Stimulated activated CD8-positive, alpha-beta memory T cell treated with anti-CD3 and anti-CD28 coated beads, Interleukin-4, amount 100 ng/mL, for 48 hours (primary cell): ENCODE data around the gene SYNGAP1.
A peak's percentile ranks its signal among the peaks of the same experiment; 100 is the strongest.
"Not testable (repeated sequence)": the region's sequence is repeated elsewhere in the genome, so short reads cannot be mapped to it uniquely, and the experiment has no call there.

Source experiments
- DNase-seq: peaks from one replicate; pipeline ENCODE4 v3.0.0-alpha.2; 2020

SYNGAP1 gene

GRCh38 chr6:33419580-33420490 is at the start of gene SYNGAP1:
Gene SYNGAP1 (plus strand): TSS chr6:33420065. CDS start chr6:33420265, 200 bp downstream.
- peak; percentile 66 for DNase-seq

- DNase-seq, result not testable (repeated sequence)
Observed at GRCh38 chr6:33371901-33372300, 48.0 kb upstream of the SYNGAP1 start.

DNA sequence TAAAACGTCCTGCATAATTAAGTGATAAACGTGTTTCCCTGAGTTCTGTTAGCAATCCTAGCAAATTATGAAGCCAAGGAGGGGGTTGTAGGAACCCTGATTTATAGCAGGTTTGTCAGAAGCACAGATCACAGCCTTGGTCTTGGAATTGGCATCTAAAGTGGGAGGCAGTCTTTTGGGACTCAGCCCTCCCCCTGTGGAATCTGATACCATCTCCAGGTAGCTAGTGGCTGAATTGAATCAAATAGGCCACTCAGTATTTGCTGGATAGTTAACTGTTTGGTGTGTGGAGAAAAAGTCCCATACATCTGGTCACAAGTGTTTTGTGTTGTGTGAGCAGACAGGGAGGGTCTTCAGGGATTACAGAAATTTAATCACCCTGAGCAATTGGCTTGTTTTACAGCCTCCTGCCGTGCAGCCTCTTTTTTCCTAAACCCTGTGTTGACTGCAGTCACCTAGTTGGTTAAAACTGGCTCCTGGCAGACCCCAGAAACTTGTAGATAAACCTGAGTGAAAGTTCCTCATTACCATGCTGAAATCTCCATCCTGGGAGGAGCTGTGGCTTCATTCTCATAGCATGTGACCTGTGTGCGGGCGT is 47.2 kb upstream of the SYNGAP1 start:
- no peak for DNase-seq

DNA sequence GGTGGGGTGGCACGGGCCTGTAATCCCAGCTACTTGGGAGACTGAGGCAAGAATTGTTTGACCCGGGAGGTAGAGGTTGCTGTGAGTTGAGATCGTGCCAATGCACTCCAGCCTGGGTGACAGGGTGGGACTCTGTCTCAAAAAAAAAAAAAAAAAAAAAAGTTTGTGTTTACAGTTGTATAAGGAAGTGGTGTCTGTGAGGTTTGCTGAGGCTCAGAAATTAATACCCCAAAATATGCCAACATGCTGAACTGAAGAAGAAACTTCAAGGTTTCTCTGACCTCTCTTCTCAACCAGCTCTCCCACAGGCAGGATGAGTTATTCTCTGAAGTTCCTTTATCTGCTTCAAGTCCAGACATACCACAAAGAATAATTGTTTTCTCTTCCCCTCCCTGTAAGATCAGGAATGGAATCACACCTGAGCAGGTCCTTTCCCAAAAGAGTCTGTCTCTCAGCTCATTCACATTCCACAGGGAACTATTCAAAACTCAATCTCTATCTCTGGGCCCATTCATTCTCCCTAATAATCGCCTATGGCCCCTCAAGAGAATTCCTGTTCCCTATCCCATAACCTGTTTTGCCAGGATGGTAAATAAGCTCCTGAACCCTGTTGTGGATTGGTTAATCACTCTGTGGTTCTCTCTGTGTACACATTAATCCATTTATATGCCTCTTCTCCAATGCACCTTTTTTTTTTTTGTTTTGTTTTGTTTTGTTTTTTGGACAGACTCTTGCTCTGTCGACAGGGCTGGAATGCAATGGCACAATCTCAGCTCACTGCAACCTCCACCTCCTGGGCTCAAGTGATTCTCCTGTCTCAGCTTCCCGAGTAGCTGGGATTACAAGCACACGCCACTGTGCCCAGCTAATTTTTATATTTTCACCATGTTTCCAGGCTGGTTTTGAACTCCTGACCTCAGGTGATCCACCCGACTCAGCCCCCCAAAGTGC is 45.6 kb upstream of the SYNGAP1 start:
- DNase-seq, result no peak

- no peak for DNase-seq
Observed at GRCh38 chr6:33375143-33375671, 44.7 kb upstream of the SYNGAP1 start.

- DNase-seq, result no peak
Observed at GRCh38 chr6:33377171-33377570, 42.7 kb upstream of the SYNGAP1 start.

- DNase-seq, result not testable (repeated sequence)
Observed at GRCh38 chr6:33379184-33379583, 40.7 kb upstream of the SYNGAP1 start.

GRCh38 chr6:33380272-33380981 is 39.4 kb upstream of the SYNGAP1 start:
- DNase-seq, result no peak

DNA sequence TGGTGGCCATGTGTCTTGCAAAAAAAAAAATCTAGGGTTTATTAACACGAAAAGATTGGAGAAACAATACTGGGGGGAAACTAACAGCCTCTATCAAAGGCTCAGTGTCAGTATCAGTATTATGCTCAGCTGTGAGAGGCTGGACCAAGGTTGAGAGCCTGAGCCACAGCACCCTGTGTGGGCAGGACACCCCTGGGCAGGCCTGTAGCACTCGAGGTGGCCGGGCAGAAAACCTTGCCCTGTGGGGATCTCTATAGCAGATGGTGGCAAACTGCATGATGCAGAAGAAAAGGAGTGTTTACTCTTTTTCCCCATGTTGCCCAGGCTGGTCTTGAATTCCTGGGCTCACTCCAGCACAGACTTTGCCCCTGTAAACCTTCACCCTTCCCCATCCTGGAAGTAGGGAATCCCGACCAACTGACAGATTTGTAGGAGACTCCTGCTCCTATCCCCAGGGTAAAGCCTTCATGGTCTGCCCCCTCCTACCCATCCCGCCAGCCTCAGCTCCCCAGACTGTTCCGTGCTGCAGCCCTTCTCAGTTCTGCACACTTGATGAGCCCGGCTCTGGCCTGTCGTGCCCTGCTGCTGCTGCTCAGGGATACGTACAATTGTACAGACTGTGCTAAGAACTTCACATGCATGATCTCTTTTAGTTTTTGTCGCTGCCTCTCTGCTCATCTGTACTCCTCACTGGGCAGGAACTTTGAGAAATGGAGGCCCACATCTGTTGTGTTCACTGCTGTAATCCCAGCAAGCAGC is 36.3 kb upstream of the SYNGAP1 start:
- DNase-seq, result no peak

GRCh38 chr6:33384581-33385020 is 35.3 kb upstream of the SYNGAP1 start:
- no peak for DNase-seq

DNA sequence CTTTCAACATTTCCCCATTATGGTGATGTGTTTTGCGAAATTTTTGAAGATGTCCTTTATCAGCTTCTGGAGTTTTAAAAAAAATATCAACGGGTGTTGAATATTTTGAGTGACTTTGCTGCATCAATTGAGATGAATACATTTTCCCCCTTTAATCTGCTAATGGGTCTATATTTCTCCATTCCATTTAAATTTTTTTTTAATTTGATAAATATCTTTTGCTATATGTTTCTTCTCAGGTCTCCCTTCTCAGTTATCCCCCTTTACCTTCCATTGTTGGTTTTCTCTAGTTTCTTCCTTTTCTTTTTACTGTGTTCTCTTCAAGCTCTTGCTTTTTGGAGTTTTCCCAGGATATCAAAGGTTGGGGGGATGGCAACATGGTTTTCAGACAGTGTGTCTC is 29.7 kb upstream of the SYNGAP1 start:
- DNase-seq, result no peak

GRCh38 chr6:33390767-33391277 is 29.0 kb upstream of the SYNGAP1 start:
- DNase-seq, result no peak

DNA sequence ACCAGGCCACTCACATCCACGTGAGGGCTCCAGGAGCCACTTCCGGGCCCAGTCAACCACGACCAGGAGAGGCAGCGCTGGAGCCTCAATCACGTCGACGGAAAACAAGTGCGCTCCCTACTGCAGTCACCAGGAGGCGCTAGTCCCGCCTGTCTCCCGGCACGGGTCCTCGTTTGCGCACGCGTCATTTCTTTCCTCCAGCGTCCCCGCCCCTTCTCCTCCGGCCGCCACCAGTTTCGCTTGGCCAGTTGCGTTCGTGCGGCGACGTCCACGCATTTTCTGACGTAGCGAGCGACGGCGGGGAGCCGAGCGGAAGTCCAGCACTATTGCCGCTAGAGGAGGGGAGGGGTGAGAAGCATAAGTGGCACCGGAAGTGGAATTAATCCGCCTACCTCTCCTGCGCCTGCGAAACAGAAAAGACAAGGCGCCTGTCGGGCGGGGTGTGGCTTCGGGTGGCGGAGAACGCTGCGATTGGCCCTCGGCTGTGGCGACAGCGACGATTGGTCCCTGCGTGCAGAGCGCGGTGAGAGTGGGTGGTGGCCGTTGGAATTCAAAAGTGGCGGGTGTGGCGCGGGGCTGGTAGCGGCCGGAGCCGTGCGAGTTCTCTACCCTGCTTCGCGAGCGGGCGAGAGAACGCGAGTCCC is 28.5 kb upstream of the SYNGAP1 start, which contains the start of gene KIFC1:
Gene KIFC1, plus strand, starts transcription at position 546 of the 644 bp plus-strand sequence. CDS start 163 bp downstream, outside the sequence.
- DNase-seq, result peak; percentile 99

- DNase-seq, result peak; percentile 73
Observed at GRCh38 chr6:33391922-33392594, 27.8 kb upstream of the SYNGAP1 start.

- no peak for DNase-seq
Observed at GRCh38 chr6:33392595-33392948, 27.3 kb upstream of the SYNGAP1 start.

GRCh38 chr6:33392979-33393378 is 26.9 kb upstream of the SYNGAP1 start:
- no peak for DNase-seq

- DNase-seq, result no peak
Observed at GRCh38 chr6:33397541-33397940, 22.3 kb upstream of the SYNGAP1 start.

DNA sequence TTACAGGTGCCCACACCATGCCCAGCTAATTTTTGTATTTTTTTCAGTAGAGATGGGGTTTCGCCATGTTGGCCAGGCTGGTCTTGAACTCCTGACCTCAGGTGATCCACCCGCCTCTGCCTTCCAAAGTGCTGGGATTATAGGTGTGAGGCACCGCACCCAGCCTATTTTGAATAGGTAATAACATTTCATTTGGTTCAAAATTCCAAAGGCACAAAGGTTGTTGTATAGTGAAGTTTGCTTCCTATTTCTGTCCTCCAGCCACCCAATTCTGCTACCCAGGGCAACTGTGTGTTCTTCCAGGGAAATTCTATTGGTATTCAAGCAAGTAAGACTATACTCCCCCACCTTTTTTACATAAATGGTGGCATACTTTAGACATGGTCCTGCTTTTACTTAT is 21.3 kb upstream of the SYNGAP1 start:
- not testable (repeated sequence) for DNase-seq

DNA sequence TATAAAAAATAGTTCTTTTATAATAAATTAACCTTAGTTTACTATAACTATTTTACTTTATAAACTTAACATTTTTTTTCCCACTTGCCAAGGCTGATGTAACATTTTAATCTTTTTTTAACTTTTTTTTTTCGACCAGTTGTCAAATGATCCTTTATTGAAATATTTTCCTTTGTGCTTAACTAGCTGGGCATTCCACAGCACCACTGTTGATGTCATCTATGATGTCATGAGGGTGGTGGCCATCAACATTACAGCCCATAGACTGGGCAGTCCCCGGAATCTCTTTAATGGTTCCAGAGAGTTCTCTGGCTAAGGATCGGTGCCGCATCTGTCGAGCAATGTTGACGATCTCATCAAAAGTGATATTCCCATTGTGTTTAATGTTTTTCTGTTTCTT is 20.0 kb upstream of the SYNGAP1 start:
- DNase-seq, result not testable (repeated sequence)

- no peak for DNase-seq
Observed at GRCh38 chr6:33404884-33405283, 15.0 kb upstream of the SYNGAP1 start.
